GM19468 (cell line): Measurements from ENCODE around the gene RDH13.
A peak's percentile ranks its signal among the peaks of the same experiment; 100 is the strongest.
"Not testable (repeated sequence)": the region's sequence is repeated elsewhere in the genome, so short reads cannot be mapped to it uniquely, and the experiment has no call there.

Experiments
- ATAC-seq: cut with Tn5 transposase; IDR thresholded peaks from one replicate; pipeline ENCODE4 v1.9.1; 2021; ENCODE audit warnings: mild to moderate bottlenecking, moderate library complexity, moderate number of reproducible peaks; ENCODE audit not compliant: unreplicated experiment; ENCODE audit errors: extremely low read depth

RDH13 gene

GRCh38 chr19:55027472-55028337 lies 35.2 kb downstream of the RDH13 start:
- no peak for ATAC-seq

DNA sequence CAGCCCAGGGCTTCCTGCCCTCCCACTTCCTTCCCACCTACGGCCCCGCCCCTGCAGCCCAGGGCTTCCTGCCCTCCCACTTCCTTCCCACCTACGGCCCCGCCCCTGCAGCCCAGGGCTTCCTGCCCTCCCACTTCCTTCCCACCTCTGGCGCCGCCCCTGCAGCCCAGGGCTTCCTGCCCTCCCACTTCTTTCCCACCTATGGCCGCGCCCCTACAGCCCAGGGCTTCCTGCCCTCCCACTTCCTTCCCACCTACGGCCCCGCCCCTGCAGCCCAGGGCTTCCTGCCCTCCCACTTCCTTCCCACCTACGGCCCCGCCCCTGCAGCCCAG lies 35.8 kb downstream of the RDH13 start:
- ATAC-seq = not testable (repeated sequence)

- ATAC-seq = no peak
Measured at GRCh38 chr19:55024111-55024510, 38.8 kb downstream of the RDH13 start.

GRCh38 chr19:55020351-55020750 lies 42.6 kb downstream of the RDH13 start:
- ATAC-seq = not testable (repeated sequence)

DNA sequence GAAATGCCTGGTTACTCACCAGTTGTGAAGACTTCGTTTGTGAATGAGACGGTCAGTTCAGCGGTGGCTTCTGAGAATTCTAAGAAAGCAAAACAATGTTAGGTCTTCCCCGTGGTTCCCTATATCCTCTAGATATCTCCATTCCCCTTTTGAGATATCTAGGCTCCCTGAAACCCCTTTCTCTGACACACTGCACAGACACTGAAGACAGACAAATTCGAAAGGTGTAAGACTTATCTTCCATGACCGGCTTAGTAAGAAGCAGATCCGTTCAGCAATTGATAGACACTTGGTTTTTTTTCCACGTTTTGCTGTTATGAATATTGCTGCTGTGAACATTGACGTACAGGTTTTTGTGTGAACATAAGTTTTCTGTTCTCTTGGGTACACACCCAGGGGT lies 44.3 kb downstream of the RDH13 start:
- no peak for ATAC-seq

GRCh38 chr19:55018216-55018615 lies 44.7 kb downstream of the RDH13 start:
- no peak for ATAC-seq

DNA sequence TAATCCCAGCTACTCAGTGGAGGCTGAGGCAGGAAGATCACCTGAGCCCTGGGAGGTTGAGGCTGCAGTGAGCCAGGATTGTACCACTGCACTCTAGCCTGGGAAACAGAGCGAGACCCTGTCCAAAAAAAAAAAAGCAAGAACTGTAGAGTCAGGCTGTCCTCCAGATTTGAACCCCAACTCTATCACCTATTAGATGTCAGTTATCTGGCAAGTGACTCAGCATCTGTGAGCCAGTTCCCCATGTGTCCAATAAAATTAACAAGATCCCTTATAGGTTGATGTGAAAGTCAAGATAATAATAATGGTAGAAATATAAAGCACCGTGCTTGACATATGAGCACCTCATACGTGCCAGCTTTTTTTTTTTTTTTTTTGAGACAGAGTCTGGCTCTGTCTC lies 46.9 kb downstream of the RDH13 start:
- no peak for ATAC-seq

- ATAC-seq = no peak
Measured at GRCh38 chr19:55015126-55015525, 47.8 kb downstream of the RDH13 start.

DNA sequence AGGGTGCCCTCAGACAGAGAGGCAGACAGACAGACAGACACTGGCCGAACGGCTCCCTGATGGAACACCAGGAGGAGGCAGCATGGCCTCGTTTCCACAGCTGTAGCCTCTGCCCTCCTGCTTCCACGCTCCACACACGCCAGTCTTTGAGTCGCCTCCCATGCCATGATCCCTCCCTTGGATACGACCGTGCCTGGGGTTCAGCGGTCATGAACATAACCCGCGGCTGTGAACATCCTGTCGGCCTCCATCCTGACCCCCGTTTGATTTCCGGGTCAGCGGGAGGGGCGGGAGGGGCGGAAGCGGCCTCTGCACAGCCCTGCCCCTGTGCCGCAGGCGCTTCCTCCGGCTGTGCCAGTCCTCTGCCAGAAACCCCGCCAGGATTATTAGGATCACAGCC lies 48.2 kb downstream of the RDH13 start:
- no peak for ATAC-seq

DNA sequence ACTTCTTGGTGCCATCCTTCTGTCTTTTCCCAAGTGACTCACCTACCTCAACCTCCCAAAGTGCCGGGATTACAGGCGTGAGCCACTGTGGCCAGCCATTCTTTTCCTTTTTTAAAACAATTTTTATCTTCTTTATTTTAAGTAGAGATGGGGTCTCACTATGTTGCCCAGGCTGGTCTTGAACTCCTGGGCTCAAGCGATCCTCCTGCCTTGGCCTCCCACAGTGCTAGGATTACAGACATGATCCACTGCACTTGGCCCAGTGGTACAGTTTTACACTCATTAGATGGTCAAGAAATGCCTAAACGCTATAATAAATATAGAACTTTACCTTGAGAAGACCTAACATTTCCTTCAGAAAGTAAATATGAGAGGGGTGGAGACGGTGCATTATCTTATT lies 49.4 kb downstream of the RDH13 start:
- no peak for ATAC-seq

- no peak for ATAC-seq
Measured at GRCh38 chr19:55012306-55012705, 50.6 kb downstream of the RDH13 start.

DNA sequence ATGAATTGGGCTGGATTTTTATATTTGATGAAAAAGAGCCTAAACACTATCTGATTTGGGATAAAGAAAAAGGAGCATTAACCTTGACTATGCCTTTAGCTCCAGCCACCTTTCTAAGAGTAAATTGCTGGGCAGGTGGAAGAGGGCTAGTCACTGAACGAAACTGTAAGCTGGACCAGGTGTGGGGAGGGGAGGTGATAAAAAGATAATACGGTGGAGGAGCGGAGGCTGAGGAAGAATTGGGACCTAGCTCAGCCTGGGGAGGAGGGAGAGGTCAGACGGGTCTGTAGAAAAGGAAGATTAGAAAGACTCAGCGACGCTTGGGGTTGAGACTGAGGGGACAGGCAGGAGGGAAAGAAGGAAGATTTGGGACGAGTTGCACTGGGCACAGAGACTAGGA lies 52.4 kb downstream of the RDH13 start:
- ATAC-seq = not testable (repeated sequence)

DNA sequence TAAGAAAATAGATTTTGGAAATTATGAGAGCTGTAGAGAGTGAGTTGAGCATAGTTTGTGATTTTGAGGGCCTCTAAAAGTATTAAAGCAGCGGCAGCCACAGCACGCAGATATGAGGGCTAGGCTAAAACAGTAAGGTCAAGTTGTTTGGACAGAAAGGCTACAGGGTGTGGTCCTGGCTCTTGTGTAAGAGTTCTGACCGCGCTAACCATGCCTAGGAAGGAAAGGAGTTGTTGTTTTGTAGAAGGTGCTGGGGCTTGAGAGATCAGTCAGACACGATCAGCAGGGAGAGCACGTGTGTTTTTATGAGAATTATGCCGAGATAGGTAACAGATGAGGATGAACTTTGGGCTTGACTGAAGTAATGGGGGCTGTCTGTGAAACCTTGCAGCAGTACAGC lies 54.2 kb downstream of the RDH13 start:
- ATAC-seq = not testable (repeated sequence)

DNA sequence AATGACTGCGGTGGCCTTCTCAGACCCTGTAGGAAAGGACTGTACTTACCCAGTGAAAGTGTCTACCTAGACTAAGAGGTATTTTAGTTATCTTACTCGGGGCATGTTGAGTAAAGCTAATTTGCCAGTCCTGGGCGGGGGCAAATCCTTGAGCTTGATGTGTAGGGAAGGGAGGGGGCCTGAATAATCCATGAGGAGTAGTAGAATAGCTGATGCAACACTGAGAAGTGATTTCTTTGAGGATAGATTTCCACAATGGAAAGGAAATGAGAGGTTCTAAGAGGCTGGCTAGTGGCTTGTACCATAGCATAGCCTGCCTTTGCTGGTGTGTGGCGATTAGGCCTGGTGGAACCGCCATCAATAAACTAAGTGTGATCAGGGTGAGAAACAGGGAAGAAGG lies 54.8 kb downstream of the RDH13 start:
- ATAC-seq = not testable (repeated sequence)

GRCh38 chr19:55007537-55007936 lies 55.4 kb downstream of the RDH13 start:
- ATAC-seq = not testable (repeated sequence)

GRCh38 chr19:55006795-55007194 lies 56.2 kb downstream of the RDH13 start:
- ATAC-seq = not testable (repeated sequence)

GRCh38 chr19:55005684-55006488 lies 57.1 kb downstream of the RDH13 start:
- peak; percentile 39 for ATAC-seq

DNA sequence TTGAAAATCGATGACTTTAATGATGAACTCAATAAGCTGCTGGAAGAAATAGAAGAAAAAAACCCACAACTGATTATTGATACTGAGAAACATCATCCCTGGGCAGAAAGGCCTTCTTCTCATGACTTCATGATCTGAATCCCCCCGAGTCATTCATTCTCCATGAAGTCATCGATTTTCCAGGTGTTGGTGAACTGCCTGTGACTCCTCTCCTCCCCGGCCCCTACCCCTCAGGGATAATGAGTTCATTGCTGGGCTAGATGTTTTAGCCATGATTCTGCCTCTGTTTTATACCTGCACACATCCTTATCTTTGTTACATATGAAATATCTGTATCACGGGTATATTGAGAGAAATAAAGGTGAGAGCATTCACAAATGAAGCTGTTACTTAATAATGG lies 62.2 kb downstream of the RDH13 start:
- no peak for ATAC-seq

DNA sequence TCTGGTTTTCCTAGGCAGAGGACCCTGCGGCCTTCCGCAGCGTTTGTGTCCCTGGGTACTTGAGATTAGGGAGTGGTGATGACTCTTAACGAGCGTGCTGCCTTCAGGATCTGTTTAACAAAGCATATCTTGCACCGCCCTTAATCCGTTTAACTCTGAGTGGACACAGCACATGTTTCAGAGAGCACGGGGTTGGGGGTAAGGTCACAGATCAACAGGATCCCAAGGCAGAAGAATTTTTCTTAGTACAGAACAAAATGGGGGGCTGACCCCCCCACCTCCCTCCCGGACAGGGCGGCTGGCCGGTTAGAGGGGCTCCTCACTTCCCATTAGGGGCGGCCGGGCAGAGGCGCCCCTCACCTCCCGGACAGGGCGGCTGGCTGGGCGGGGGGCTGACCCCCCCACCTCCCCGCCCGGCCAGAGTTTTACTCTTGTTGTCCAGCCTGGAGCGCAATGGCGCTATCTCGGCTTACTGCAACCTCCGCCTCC lies 64.2 kb downstream of the RDH13 start:
- not testable (repeated sequence) for ATAC-seq

- no peak for ATAC-seq
Measured at GRCh38 chr19:54995561-54995960, 67.4 kb downstream of the RDH13 start.
